Measurements from ENCODE around the gene MGAT4B.

The MGAT4B gene

GRCh38 chr5:179825655-179826182 is 19.1 kb upstream of the MGAT4B start:
- DNase-seq (ENCODE audit: low read depth in 2 of 2), result no peak

DNA sequence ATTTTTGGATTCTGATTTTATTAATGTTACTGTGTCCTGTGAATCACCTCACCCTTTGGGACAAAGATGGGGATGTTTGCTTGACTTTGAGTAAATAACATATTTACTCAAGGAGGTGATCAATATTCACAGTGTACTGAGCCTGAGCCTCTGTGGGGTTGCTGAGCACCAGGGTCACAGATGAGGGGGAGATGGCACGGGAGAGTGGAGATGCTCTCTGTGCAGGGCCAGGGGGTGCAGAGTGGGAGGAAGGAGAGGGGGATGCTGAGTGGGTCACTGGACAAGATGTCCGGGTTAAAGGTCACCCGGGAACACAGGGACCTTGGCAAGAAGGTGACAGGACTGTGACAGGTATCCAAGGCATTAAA is 18.1 kb upstream of the MGAT4B start:
- no peak for DNase-seq (ENCODE audit: low read depth in 2 of 2)

GRCh38 chr5:179823937-179824744 is 17.5 kb upstream of the MGAT4B start:
- no peak for DNase-seq (ENCODE audit: low read depth in 2 of 2)

GRCh38 chr5:179822444-179822990 is 15.9 kb upstream of the MGAT4B start:
- DNase-seq (ENCODE audit: low read depth in 2 of 2), result no peak

DNA sequence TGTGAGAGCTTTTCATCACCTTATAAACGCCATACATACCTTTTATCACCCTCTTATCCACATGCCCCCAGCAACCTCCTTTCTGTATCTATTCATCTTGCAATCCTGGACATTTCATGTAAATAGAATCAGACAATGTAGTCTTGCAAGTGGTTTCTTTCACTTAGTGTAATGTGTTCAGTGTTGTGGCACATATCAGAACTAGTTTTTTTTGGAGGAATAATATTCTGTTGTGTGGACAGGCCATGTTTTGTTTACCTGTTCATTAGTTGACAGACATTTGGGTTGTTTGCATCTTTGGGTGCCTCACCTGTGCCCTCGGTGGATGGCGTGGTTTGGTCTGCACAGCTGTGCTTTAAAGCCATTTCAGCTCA is 15.4 kb upstream of the MGAT4B start:
- no peak for DNase-seq (ENCODE audit: low read depth in 2 of 2)

GRCh38 chr5:179821298-179822058 is 14.8 kb upstream of the MGAT4B start:
- peak; percentile 70 to 72 for DNase-seq (ENCODE audit: low read depth in 2 of 2)

- DNase-seq (ENCODE audit: low read depth in 2 of 2), result peak; percentile 54 to 59
Observed at GRCh38 chr5:179820483-179821297, 14.0 kb upstream of the MGAT4B start, which contains the start of gene SQSTM1. TSS of gene SQSTM1 (plus strand) at chr5:179820905. CDS start at chr5:179820937, 32 bp downstream.

GRCh38 chr5:179820127-179820482 is 13.4 kb upstream of the MGAT4B start:
- no peak for DNase-seq (ENCODE audit: low read depth in 2 of 2)

DNA sequence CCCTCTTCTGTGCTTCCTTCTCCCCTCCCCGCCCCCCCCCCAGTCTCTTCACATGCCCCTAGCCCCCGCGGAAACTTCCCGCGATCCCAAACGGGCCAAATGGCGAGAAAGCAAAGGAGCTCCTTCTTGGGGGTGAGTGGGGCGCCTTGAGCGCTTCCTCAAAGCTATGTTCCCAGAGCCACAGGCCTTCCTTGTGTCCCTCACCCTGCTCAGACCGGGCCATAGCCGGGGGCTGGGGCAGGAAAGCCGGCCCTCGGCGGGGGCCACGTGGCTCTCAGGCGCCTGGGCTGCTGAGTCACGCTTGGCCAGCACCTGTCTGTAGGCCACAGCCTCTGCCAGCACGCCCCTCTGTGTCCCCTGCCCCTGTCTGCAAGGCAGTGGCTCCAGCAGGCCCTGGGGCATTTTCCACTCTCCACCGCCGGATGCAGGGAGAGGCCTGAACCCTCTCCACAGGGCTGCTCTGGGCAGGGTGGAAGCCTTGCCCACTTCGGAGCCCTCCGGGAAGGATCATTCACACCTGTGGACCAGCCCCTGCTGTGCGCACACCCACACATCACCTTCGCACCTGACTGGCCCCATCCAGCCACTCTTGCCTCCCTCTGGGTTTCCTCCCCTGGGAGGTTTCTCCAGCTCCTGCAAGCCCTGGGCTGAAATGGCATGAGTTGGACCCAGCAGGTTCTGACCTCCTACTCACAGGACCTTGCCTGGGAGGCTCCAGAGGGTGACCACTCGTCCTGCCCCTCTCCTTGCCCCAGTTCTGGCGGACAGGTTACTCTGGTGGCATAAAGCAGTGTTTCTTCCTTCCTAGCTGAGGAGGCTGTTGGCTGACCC is 12.8 kb upstream of the MGAT4B start:
- no peak for DNase-seq (ENCODE audit: low read depth in 2 of 2)

DNA sequence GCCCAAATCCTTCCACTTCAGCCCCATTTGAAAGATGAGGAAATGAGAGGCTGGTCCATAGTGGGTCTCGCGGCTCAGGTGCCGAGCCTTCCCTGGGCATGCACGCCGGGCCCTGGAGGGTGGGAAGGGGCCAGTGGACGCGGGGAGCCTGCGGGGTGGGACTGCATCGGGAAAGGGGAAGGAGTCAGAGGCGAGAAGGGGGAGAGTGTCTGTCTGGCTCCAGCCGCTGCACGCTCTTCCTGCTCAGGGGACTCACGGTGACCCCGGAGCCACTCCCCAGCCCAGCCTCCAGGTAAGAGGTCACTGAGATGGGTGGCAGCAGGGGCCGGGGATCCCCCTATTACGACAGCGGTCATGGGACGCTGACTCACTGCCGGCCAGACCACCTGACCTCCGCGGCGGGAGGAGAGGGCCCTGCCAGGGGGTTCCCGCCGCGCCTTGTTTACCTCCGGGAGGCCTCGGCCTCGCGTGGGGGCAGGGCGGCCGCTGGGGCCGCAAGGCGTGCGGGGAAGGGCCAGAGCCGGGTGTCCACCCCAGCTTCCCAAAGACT is 12.2 kb upstream of the MGAT4B start:
- peak; percentile 59 to 64 for DNase-seq (ENCODE audit: low read depth in 2 of 2)

DNA sequence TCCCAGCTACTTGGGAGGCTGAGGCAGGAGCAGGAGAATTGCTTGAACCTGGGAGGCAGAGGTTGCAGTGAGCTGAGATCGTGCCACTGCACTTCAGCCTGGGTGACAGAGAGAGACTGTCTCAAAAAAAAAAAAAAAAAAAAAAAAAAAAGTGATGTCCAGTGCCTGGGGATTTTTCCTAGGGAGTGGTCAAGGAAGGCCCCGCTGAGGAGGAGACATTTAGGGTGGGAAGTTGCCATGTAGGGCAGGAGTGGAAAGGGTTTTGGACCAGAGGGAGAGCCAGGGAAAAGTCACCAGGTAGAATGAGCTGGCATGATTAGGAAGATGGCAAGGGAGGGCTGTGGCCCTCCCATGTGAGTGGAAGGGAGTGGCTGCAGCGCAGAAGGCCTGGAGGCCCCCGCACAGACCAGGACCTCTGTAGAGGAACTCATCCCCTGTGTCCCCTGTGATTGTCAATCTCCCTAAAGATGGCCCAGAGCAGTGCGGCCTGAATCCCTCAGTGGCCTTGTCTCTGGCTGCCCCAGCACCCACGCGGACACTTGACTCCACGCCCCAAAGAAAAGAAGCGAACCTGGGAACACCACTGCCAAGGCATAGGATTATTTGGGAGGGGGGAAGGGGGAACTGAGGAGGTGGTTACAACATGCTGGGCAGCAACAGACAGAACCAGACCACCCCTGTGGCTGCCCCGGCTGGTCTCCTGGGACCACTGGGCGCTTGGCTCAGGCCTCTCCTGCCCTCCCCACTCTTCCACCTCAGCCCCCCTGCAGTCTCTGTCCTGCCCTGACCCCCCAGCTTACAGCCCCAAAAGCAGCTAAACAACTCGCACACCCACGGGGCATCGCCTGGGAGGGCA is 11.5 kb upstream of the MGAT4B start:
- no peak for DNase-seq (ENCODE audit: low read depth in 2 of 2)

DNA sequence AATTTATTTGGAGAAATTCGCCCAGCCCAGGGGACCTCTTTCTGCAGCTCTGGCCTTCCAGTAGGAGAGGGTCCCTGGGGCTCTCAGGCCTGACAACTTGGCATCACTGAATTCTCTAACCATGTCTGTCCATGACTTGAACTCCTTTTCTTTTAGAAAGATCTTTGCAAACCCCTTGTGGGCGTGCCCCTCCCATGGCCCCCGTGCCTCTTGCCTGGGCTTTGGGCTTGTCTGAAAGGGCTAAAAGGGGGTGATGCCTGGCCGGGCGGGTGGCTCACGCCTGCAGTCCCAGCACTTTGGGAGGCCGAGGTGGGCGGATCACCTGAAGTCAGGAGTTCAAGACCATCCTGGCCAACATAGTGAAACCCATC is 10.8 kb upstream of the MGAT4B start:
- DNase-seq (ENCODE audit: low read depth in 2 of 2), result no peak

GRCh38 chr5:179816796-179817469 is 10.3 kb upstream of the MGAT4B start:
- DNase-seq (ENCODE audit: low read depth in 2 of 2), result no peak

- no peak for DNase-seq (ENCODE audit: low read depth in 2 of 2)
Observed at GRCh38 chr5:179816401-179816795, 9.7 kb upstream of the MGAT4B start.

DNA sequence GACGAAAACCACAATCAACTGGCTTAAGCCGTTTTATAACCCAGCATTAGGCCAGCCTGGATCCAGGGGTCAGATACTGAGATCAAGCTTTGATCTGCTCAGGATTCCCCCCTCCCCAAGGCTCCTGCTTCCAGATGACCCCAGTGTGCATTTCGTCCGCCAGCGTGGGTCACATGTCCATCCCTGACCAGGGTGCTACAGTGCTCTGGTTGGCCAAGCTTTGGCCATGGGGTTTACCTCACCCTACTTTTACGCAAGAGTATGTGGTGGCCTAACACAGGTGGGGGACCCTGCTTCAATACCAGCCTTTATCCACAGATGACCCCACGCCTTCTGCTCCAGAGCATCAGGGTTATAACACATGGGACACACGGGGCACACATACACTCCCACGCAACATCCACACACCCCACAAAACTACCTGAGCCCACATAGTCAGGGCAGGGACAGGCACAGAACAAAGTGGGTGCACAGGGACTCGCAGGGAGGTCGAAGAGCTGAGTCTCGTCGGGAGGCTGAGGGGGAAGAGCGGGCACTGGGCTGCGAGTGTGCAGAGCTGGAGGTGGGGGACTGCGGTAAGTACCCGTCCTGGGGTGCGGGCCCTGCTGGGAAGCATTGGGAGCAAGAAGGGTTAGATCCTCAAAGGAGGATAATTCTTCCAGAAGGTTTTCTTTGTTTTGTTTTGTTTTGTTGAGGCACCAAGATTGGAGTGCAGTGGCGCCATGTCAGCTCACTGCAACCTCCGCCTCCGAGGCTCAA is 9.0 kb upstream of the MGAT4B start:
- no peak for DNase-seq (ENCODE audit: low read depth in 2 of 2)

DNA sequence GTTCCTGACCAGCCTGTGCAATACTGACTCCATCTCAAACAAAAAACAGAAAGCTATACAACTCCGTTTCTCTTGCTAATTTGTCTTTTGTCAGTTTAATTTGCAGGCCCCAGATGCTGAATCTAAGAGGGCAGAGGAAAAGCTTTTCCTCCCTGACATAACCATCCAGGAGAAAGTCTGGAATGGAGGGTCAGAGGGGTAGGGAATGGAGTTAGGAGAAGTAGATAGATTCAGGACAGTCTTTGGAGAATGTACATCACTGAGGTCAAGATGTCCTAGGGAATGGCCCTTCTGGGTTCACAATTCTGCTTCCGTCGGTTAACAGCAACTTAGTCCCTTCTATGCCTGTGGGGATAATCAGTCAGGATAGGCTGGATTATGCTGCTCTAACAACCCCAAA is 7.4 kb upstream of the MGAT4B start:
- DNase-seq (ENCODE audit: low read depth in 2 of 2), result no peak

DNA sequence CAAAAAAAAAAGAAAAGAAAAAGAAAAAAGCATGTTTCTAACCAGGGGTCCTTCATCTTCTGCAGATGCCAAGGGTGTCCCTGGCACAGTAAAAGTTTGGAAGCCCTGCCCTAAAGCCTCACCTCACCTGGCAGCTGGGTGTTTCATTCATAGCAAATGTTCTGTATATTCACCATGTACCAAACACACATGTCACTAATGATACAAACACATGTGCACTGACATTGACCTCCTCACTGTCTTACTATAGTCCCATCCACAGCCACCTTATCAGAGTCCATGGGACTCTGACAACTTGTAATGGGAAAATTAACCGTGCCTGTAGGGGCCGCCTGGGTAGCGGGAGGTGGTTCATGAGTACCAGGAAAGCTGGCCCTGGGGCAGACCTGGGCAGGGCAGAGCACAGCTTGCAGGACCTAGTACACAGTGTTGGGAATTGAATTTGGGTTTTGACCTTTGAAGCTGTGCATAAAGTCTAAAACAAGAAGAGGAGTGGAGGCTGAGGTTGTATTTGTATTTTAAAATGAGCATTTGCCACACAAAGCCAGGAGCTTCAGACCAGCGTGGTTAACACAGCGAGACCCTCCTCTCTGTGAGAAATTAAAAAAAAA is 6.4 kb upstream of the MGAT4B start:
- DNase-seq (ENCODE audit: low read depth in 2 of 2), result no peak

Measured in fibroblast of skin of left quadriceps (primary cell).